Trophoblast cell (in vitro differentiated cells and primary cell): ENCODE results near the gene MRPL32.
A peak's percentile ranks its signal among the peaks of the same experiment; 100 is the strongest.

Experiments used
- DNase-seq, 2 donors: peaks; one replicate each; pipeline ENCODE4 v3.0.0-alpha.2; 2016
- H2AFZ ChIP-seq: 2 replicates; pipeline ENCODE4 v1.6.1; 2013; ENCODE audit warnings: low read length, moderate library complexity, mild to moderate bottlenecking; ENCODE audit not compliant: insufficient read depth, poor library complexity
- H2AK5ac ChIP-seq: 2 replicates; pipeline ENCODE4 v1.6.1; 2013; ENCODE audit warnings: mild to moderate bottlenecking, low read length
- H2BK120ac ChIP-seq: 2 replicates; pipeline ENCODE4 v1.6.1; 2013; ENCODE audit warnings: low read length, mild to moderate bottlenecking, moderate library complexity; ENCODE audit not compliant: insufficient read depth, poor library complexity
- H2BK12ac ChIP-seq: 2 replicates; pipeline ENCODE4 v1.6.1; 2013; ENCODE audit warnings: mild to moderate bottlenecking, low read length, moderate library complexity
- H2BK5ac ChIP-seq: 2 replicates; pipeline ENCODE4 v1.6.1; 2013; ENCODE audit warnings: low read length, low read depth, moderate library complexity, mild to moderate bottlenecking; ENCODE audit not compliant: poor library complexity
- H3K14ac ChIP-seq: 2 replicates; pipeline ENCODE4 v1.6.1; 2013; ENCODE audit warnings: mild to moderate bottlenecking, low read length
- H3K18ac ChIP-seq: 2 replicates; pipeline ENCODE4 v1.6.1; 2013; ENCODE audit warnings: mild to moderate bottlenecking, low read length
- H3K23ac ChIP-seq: 2 replicates; pipeline ENCODE4 v1.6.1; 2013; ENCODE audit warnings: low read length
- H3K27ac ChIP-seq: 2 replicates; pipeline ENCODE4 v1.5.1; 2013; ENCODE audit warnings: low read depth, mild to moderate bottlenecking, inconsistent platforms, low read length, moderate library complexity
- H3K27me3 ChIP-seq: 2 replicates; pipeline ENCODE4 v1.6.1; 2013; ENCODE audit warnings: inconsistent platforms, mild to moderate bottlenecking, low read length, moderate library complexity; ENCODE audit not compliant: insufficient read depth
- H3K36me3 ChIP-seq, 2 experiments: 1 replicate in 1 of 2; 2 replicates in 1 of 2; pipeline ENCODE4 v1.6.1; 2013; ENCODE audit warnings: low read length in 2 of 2, mild to moderate bottlenecking in 2 of 2, moderate library complexity in 1 of 2; ENCODE audit not compliant: insufficient read depth in 2 of 2, control insufficient read depth in 1 of 2
- H3K4ac ChIP-seq: 2 replicates; pipeline ENCODE4 v1.6.1; 2013; ENCODE audit warnings: low read depth, mild to moderate bottlenecking, low read length, moderate library complexity
- H3K4me1 ChIP-seq, 2 experiments: 1 replicate in 1 of 2; 2 replicates in 1 of 2; pipeline ENCODE4 v1.6.1; 2013; ENCODE audit warnings: low read length in 2 of 2, mild to moderate bottlenecking in 2 of 2, moderate library complexity in 1 of 2; ENCODE audit not compliant: insufficient read depth in 2 of 2, control insufficient read depth in 1 of 2
- H3K4me2 ChIP-seq: 2 replicates; pipeline ENCODE4 v1.6.1; 2013; ENCODE audit warnings: inconsistent platforms, mild to moderate bottlenecking, low read length, moderate library complexity
- H3K4me3 ChIP-seq: 2 replicates; pipeline ENCODE4 v1.5.1; 2013; ENCODE audit warnings: mild to moderate bottlenecking, low read depth, low read length, inconsistent platforms
- H3K79me1 ChIP-seq: one replicate; pipeline ENCODE4 v1.6.1; 2013; ENCODE audit warnings: low read length
- H3K79me2 ChIP-seq: 2 replicates; pipeline ENCODE4 v1.6.1; 2013; ENCODE audit warnings: low read length, mild to moderate bottlenecking; ENCODE audit not compliant: control insufficient read depth, insufficient read depth, poor library complexity
- H3K9ac ChIP-seq: 2 replicates; pipeline ENCODE4 v1.6.1; 2013; ENCODE audit warnings: mild to moderate bottlenecking, low read length
- H3K9me3 ChIP-seq: 2 replicates; pipeline ENCODE4 v1.6.1; 2013; ENCODE audit warnings: low read depth, mild to moderate bottlenecking, control low read depth, inconsistent platforms, low read length; ENCODE audit not compliant: insufficient read depth
- H4K12ac ChIP-seq: 2 replicates; pipeline ENCODE4 v1.6.1; 2013; ENCODE audit warnings: low read depth, mild to moderate bottlenecking, low read length, moderate library complexity
- H4K8ac ChIP-seq: 2 replicates; pipeline ENCODE4 v1.6.1; 2013; ENCODE audit warnings: low read depth, mild to moderate bottlenecking, low read length, moderate library complexity
- H4K91ac ChIP-seq: one replicate; pipeline ENCODE4 v1.6.1; 2013; ENCODE audit warnings: low read depth, mild to moderate bottlenecking, low read length, moderate library complexity
- WGBS: extraction: QIAGEN DNeasy Blood & Tissue Kit; methylation state at CpG from one replicate; pipeline ENCODE4 v1.1.7; 2013; ENCODE audit warnings: missing lambda C conversion rate; ENCODE audit not compliant: insufficient read length, insufficient coverage; ENCODE audit errors: extremely low coverage; 5-methylcytosine and 5-hydroxymethylcytosine counted together

The MRPL32 gene

DNA sequence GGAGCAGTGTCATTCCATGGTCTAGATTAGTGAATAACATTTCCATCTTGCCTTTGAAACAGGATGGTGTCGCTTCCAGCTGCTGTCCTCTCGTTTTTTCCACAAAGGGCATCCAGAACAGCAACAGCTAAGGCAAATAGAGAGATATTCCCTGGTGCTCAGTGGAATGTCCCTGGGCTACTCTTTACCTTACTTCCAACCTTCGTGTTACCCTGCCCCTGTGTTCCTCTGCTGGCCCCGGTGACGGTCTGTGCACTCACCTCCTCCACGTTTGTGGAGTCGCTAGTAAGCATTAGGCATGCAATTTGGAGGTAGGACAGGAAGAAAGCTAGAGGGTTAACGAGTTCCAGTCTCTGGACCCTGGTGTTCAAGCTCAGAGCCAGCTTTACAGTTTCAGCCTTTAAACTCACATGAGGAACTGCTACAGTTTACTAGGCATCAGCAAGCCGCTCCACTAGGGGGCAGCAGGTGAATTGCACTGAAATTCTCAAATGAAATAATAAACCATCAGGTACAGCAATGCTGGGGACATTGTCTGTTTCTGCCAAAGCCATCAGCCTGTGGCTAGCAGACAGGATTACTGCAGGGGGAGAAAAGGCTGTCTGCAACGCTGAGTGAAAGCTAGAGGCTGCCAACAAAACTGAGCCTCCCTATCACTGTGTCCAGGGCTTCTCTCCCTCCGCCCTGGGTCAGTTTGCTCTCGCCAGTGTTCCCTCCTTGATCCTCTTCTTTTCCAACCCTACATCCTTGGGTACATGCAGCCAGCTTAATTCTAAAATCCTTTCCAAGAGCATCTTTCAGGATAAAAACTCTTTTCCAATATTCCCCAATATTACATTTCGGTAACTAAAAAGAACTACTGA, 9.0 kb downstream of the MRPL32 start:
- H2BK5ac ChIP-seq = no peak overlapping the region
- no peak overlapping the region for H3K4me3 ChIP-seq
- no peak overlapping the region for H3K4ac ChIP-seq
- H3K14ac ChIP-seq = no peak overlapping the region
- H3K23ac ChIP-seq = no peak overlapping the region
- 100% methylated on average over 1 of the region's 13 CpGs for WGBS
- H3K27ac ChIP-seq = no peak overlapping the region
- H2BK12ac ChIP-seq = no peak overlapping the region
- no peak overlapping the region for H4K8ac ChIP-seq
- peak overlapping the region; percentile 16 for H3K9ac ChIP-seq
- H2BK120ac ChIP-seq = no peak overlapping the region
- H3K4me2 ChIP-seq = no peak overlapping the region
- H2AFZ ChIP-seq = no peak overlapping the region
- H3K4me1 ChIP-seq = no peaks in the 10 kb centered on the region
- no peaks in the 10 kb centered on the region for H3K79me1 ChIP-seq
- peaks cover 6% of the 10 kb centered on the region in 2 experiments for H3K36me3 ChIP-seq
- H3K9me3 ChIP-seq = no peaks in the 10 kb centered on the region
- H4K91ac ChIP-seq = no peak overlapping the region
- H3K18ac ChIP-seq = no peak overlapping the region
- H3K27me3 ChIP-seq = no peaks in the 10 kb centered on the region
- no peaks in the 10 kb centered on the region for H3K79me2 ChIP-seq
- no peak overlapping the region for H2AK5ac ChIP-seq
- H4K12ac ChIP-seq = no peak overlapping the region
- DNase-seq = peak; percentile 77 to 90

DNA sequence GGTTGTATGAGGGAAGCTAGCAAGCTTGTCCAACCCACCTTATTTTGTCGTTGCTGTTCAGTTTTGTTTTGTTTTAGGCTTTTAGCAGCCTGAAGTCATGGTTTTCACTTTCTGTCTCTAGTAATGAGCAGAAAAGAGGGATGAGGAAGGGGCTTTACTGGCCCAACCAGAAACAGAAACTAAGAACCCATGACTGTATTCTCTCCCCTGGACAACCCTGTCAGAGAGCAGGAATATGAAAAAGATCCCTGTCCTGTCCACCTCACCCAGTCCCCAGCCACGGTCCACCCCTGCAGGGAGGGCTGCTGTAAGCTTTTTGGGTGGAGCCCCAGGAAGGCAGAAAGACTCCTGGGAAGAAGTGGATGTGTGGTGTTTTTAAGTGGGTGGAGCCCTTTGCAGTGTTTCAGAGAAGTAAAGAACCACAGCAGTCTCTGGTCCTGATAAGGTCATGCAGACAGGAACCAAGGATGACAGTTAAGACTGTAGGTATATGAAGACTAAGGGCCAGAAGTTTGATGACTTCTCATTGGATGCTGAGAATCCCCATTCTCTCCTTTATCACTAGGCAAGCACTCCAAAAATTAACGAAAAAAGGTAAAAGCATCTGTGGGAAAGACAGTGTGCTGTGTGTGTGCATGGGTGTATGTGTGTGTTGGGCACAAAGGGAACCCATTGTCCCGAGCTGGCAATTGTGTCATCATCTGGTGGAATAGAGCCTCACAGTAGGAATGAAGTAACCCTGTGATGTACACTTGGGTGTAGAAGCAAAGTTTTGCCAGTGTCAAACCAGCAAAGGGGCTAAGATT, 13.8 kb downstream of the MRPL32 start:
- no peaks in the 10 kb centered on the region for H3K9me3 ChIP-seq
- no CpG with 5 or more reads among the region's 4 CpGs for WGBS

DNA sequence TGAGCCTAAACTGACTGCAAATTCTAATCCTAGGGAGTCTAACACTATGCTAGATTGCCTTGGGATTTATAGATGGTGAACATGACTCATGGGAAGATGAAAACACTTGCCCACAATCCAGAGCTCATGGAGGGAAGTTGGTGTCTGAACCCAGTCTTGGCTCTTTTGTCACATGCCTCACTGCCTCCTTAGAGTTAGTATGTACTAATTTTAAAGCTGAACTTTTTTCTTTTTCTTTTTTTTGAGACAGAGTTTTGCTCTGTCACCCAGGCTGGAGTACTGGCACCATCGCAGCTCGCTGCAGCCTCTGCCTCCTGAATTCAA, 14.4 kb downstream of the MRPL32 start:
- Histone ChIP-seq H3K18ac (no peak overlapping the region), H3K14ac (no peak overlapping the region), H3K4me3 (no peak overlapping the region), H3K9ac (no peak overlapping the region), H2BK120ac (no peak overlapping the region), H3K27me3 (no peaks in the 10 kb centered on the region), H2BK12ac (no peak overlapping the region), H3K4ac (no peak overlapping the region), H4K91ac (no peak overlapping the region), H2BK5ac (no peak overlapping the region), H3K27ac (no peak overlapping the region), H4K12ac (no peak overlapping the region), H3K9me3 (no peaks in the 10 kb centered on the region), H2AK5ac (no peak overlapping the region), H3K4me1 (no peaks in the 10 kb centered on the region), H2AFZ (no peak overlapping the region), H3K4me2 (no peak overlapping the region), H4K8ac (no peak overlapping the region), H3K79me1 (no peaks in the 10 kb centered on the region), H3K36me3 (no peaks in the 10 kb centered on the region), H3K23ac (no peak overlapping the region), H3K79me2 (no peaks in the 10 kb centered on the region)
- no CpG with 5 or more reads among the region's 2 CpGs for WGBS
- DNase-seq = no peak

More for the DNA sequence above, 13.8 kb downstream of the MRPL32 start:
- Histone ChIP-seq H2BK12ac (no peak overlapping the region), H4K12ac (no peak overlapping the region), H3K18ac (no peak overlapping the region), H4K8ac (no peak overlapping the region), H3K27me3 (no peaks in the 10 kb centered on the region), H3K79me1 (no peaks in the 10 kb centered on the region), H3K14ac (no peak overlapping the region), H4K91ac (no peak overlapping the region), H3K4me3 (no peak overlapping the region), H3K4me2 (no peak overlapping the region), H2BK5ac (no peak overlapping the region), H3K79me2 (no peaks in the 10 kb centered on the region), H3K4ac (no peak overlapping the region), H2BK120ac (no peak overlapping the region), H3K9ac (no peak overlapping the region), H3K23ac (no peak overlapping the region), H2AK5ac (no peak overlapping the region), H3K36me3 (no peaks in the 10 kb centered on the region), H3K27ac (no peak overlapping the region), H3K4me1 (no peaks in the 10 kb centered on the region), H2AFZ (no peak overlapping the region)
- DNase-seq = no peak

GRCh38 chr7:42947521-42947920, 15.3 kb downstream of the MRPL32 start:
- H3K4me3 ChIP-seq = no peak overlapping the region
- no CpG with 5 or more reads among the region's 2 CpGs for WGBS

More at GRCh38 chr7:42947521-42947920, 15.3 kb downstream of the MRPL32 start:
- no peak overlapping the region for H3K14ac ChIP-seq
- no peak for DNase-seq
- no peaks in the 10 kb centered on the region for H3K9me3 ChIP-seq
- H2AFZ ChIP-seq = no peak overlapping the region
- no peaks in the 10 kb centered on the region for H3K27me3 ChIP-seq
- no peak overlapping the region for H2AK5ac ChIP-seq
- H4K91ac ChIP-seq = no peak overlapping the region
- no peak overlapping the region for H2BK120ac ChIP-seq
- no peaks in the 10 kb centered on the region for H3K79me1 ChIP-seq
- H3K18ac ChIP-seq = no peak overlapping the region
- no peak overlapping the region for H2BK12ac ChIP-seq
- no peak overlapping the region for H3K9ac ChIP-seq
- H3K36me3 ChIP-seq = no peaks in the 10 kb centered on the region
- no peak overlapping the region for H2BK5ac ChIP-seq
- H3K4ac ChIP-seq = no peak overlapping the region
- no peak overlapping the region for H4K12ac ChIP-seq
- no peak overlapping the region for H3K23ac ChIP-seq
- no peaks in the 10 kb centered on the region for H3K4me1 ChIP-seq
- H4K8ac ChIP-seq = no peak overlapping the region
- no peak overlapping the region for H3K4me2 ChIP-seq
- no peak overlapping the region for H3K27ac ChIP-seq
- H3K79me2 ChIP-seq = no peaks in the 10 kb centered on the region
